SK-N-SH treated with all-trans-retinoic acid at 6 μM for 48 hours (cell line): ENCODE measurements around the gene PARP9.

Experiments used
- ATAC-seq: fragments of 200-7000 bp; cut with Tn5 transposase; 3 replicates; pipeline ENCODE4 v1.9.1; 2020; ENCODE audit warnings: mild to moderate bottlenecking, moderate library complexity
- CSDC2 ChIP-seq: fragments of 250-450 bp; sonication (Bioruptor Pico); IDR thresholded peaks from 2 replicates; pipeline ENCODE4 v1.5.0; 2020; ENCODE audit warnings: mild to moderate bottlenecking, moderate library complexity
- GLIS3 ChIP-seq: fragments of 250-450 bp; sonication (Bioruptor Pico); IDR thresholded peaks from 2 replicates; pipeline ENCODE4 v1.5.0; 2020; ENCODE audit warnings: mild to moderate bottlenecking, moderate library complexity
- ISL1 ChIP-seq: fragments of 250-450 bp; sonication (Bioruptor Pico); IDR thresholded peaks from 2 replicates; pipeline ENCODE4 v2.1.2; 2022; ENCODE audit warnings: mild to moderate bottlenecking, moderate library complexity
- OSR1 ChIP-seq: fragments of 250-450 bp; sonication (Bioruptor Pico); IDR thresholded peaks from 2 replicates; pipeline ENCODE4 v1.8.0; 2022; ENCODE audit warnings: moderate library complexity, mild to moderate bottlenecking, inconsistent platforms
- PPARA ChIP-seq: fragments of 250-450 bp; sonication (Bioruptor Pico); IDR thresholded peaks from 2 replicates; pipeline ENCODE4 v1.5.0; 2020; ENCODE audit warnings: mild to moderate bottlenecking, borderline replicate concordance
- RARB ChIP-seq: fragments of 250-450 bp; sonication (Bioruptor Pico); IDR thresholded peaks from 2 replicates; pipeline ENCODE4 v1.8.0; 2021; ENCODE audit warnings: mild to moderate bottlenecking, moderate library complexity
- SNAI2 ChIP-seq: fragments of 250-450 bp; sonication (Bioruptor Pico); IDR thresholded peaks from 2 replicates; pipeline ENCODE4 v1.5.0; 2020; ENCODE audit warnings: mild to moderate bottlenecking, moderate library complexity
- TCF4 ChIP-seq: fragments of 250-450 bp; sonication (Bioruptor Pico); IDR thresholded peaks from 2 replicates; pipeline ENCODE4 v1.8.0; 2021; ENCODE audit warnings: mild to moderate bottlenecking, moderate library complexity, borderline replicate concordance
- ZC3H10 ChIP-seq: fragments of 250-450 bp; sonication (Bioruptor Pico); IDR thresholded peaks from 2 replicates; pipeline ENCODE4 v1.5.1; 2021; ENCODE audit warnings: mild to moderate bottlenecking, moderate library complexity
- ZFP30 ChIP-seq: fragments of 450-650 bp; formaldehyde crosslinking; IDR thresholded peaks from 2 replicates; pipeline ENCODE4 v1.5.0; 2022; ENCODE audit warnings: mild to moderate bottlenecking, moderate library complexity
- ZNF565 ChIP-seq: fragments of 450-650 bp; formaldehyde crosslinking; conservative IDR thresholded peaks from 2 replicates; pipeline ENCODE4 v1.5.0; 2020; ENCODE audit warnings: low read depth, mild to moderate bottlenecking, moderate library complexity
- ZNF70 ChIP-seq: fragments of 450-650 bp; formaldehyde crosslinking; IDR thresholded peaks from 2 replicates; pipeline ENCODE4 v1.5.0; 2020; ENCODE audit warnings: mild to moderate bottlenecking, moderate library complexity
- TF ChIP-seq, protein P1 (sequence below): fragments of 250-450 bp; sonication (Bioruptor Pico); IDR thresholded peaks from 2 replicates; pipeline ENCODE4 v1.8.0; 2020; ENCODE audit warnings: mild to moderate bottlenecking, moderate library complexity, borderline replicate concordance
- TF ChIP-seq, protein P2 (sequence below): fragments of 250-450 bp; sonication (Bioruptor Pico); IDR thresholded peaks from 2 replicates; pipeline ENCODE4 v1.8.0; 2021; ENCODE audit warnings: low read depth, mild to moderate bottlenecking, moderate library complexity, borderline replicate concordance
- TF ChIP-seq, protein P3 (sequence below): fragments of 250-450 bp; sonication (Bioruptor Pico); IDR thresholded peaks from 2 replicates; pipeline ENCODE4 v1.5.0; 2020; ENCODE audit warnings: mild to moderate bottlenecking, moderate library complexity
- TF ChIP-seq, protein P4 (sequence below): fragments of 250-450 bp; sonication (Bioruptor Pico); IDR thresholded peaks from 2 replicates; pipeline ENCODE4 v1.5.1; 2021; ENCODE audit warnings: mild to moderate bottlenecking, moderate library complexity

Gene PARP9

DNA sequence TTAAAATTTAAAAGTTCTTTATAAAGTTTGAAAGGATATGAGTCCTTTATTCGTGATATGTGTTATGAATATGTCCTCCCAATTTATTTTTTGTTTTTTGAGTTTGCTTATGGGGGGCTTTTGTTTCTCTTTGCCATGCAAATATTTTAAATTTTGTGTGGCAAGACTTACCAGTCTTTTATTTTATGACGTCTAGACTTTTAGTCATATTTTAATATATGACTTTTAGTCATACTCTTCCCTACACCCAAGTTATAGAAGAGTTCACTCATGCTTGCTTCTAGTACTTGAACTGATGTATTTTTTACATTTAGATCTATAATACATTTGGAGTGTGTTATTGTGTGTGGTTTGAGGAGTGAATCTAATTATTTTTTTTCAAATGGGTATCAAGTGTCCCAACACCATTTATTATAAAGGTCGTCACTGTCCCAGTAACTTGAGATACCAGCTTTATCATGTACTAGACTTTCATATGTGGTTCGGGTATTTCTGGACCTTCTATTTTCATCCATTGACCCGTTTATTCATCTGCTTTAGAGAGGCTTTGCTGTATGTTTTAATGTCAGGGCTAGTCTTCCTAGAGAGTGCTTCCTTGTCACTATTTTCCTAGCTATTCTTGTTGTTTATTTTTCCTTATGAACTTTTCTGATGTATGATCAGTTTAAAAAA lies 14.1 kb upstream of the PARP9 start:
- no peak for ATAC-seq
- no peak for TF ChIP-seq ZNF565 (CRISPR knock-in tag)
- TF ChIP-seq, protein P1, sequence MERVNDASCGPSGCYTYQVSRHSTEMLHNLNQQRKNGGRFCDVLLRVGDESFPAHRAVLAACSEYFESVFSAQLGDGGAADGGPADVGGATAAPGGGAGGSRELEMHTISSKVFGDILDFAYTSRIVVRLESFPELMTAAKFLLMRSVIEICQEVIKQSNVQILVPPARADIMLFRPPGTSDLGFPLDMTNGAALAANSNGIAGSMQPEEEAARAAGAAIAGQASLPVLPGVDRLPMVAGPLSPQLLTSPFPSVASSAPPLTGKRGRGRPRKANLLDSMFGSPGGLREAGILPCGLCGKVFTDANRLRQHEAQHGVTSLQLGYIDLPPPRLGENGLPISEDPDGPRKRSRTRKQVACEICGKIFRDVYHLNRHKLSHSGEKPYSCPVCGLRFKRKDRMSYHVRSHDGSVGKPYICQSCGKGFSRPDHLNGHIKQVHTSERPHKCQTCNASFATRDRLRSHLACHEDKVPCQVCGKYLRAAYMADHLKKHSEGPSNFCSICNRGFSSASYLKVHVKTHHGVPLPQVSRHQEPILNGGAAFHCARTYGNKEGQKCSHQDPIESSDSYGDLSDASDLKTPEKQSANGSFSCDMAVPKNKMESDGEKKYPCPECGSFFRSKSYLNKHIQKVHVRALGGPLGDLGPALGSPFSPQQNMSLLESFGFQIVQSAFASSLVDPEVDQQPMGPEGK (CRISPR knock-in tag) = no peak
- TF ChIP-seq OSR1 (CRISPR knock-in tag) = no peak
- TF ChIP-seq CSDC2 = no peak
- TF ChIP-seq, protein P2, sequence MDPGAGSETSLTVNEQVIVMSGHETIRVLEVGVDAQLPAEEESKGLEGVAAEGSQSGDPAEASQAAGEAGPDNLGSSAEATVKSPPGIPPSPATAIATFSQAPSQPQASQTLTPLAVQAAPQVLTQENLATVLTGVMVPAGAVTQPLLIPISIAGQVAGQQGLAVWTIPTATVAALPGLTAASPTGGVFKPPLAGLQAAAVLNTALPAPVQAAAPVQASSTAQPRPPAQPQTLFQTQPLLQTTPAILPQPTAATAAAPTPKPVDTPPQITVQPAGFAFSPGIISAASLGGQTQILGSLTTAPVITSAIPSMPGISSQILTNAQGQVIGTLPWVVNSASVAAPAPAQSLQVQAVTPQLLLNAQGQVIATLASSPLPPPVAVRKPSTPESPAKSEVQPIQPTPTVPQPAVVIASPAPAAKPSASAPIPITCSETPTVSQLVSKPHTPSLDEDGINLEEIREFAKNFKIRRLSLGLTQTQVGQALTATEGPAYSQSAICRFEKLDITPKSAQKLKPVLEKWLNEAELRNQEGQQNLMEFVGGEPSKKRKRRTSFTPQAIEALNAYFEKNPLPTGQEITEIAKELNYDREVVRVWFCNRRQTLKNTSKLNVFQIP = no peak
- no peak for TF ChIP-seq ZFP30
- TF ChIP-seq ISL1 (CRISPR knock-in tag) = no peak
- TF ChIP-seq, protein P3, sequence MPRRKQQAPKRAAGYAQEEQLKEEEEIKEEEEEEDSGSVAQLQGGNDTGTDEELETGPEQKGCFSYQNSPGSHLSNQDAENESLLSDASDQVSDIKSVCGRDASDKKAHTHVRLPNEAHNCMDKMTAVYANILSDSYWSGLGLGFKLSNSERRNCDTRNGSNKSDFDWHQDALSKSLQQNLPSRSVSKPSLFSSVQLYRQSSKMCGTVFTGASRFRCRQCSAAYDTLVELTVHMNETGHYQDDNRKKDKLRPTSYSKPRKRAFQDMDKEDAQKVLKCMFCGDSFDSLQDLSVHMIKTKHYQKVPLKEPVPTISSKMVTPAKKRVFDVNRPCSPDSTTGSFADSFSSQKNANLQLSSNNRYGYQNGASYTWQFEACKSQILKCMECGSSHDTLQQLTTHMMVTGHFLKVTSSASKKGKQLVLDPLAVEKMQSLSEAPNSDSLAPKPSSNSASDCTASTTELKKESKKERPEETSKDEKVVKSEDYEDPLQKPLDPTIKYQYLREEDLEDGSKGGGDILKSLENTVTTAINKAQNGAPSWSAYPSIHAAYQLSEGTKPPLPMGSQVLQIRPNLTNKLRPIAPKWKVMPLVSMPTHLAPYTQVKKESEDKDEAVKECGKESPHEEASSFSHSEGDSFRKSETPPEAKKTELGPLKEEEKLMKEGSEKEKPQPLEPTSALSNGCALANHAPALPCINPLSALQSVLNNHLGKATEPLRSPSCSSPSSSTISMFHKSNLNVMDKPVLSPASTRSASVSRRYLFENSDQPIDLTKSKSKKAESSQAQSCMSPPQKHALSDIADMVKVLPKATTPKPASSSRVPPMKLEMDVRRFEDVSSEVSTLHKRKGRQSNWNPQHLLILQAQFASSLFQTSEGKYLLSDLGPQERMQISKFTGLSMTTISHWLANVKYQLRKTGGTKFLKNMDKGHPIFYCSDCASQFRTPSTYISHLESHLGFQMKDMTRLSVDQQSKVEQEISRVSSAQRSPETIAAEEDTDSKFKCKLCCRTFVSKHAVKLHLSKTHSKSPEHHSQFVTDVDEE (CRISPR knock-in tag) = no peak
- no peak for TF ChIP-seq RARB (CRISPR knock-in tag)
- no peak for TF ChIP-seq ZC3H10
- no peak for TF ChIP-seq SNAI2
- no peak for TF ChIP-seq TCF4 (CRISPR knock-in tag)
- no peak for TF ChIP-seq GLIS3
- no peak for TF ChIP-seq ZNF70 (CRISPR knock-in tag)

GRCh38 chr3:122577409-122578031 lies 13.4 kb upstream of the PARP9 start, which contains the start of gene PARP15:
Gene PARP15, plus strand, starts transcription at chr3:122577650. Its CDS starts 18 bp downstream, at chr3:122577668.
- TF ChIP-seq TCF4 (CRISPR knock-in tag) (no peak), SNAI2 (no peak), CSDC2 (no peak), PPARA (CRISPR knock-in tag) (no peak), RARB (CRISPR knock-in tag) (no peak), ZC3H10 (no peak), ZNF565 (CRISPR knock-in tag) (no peak), ISL1 (CRISPR knock-in tag) (no peak)
- TF ChIP-seq, protein P3 (CRISPR knock-in tag) = no peak
- TF ChIP-seq, protein P4, sequence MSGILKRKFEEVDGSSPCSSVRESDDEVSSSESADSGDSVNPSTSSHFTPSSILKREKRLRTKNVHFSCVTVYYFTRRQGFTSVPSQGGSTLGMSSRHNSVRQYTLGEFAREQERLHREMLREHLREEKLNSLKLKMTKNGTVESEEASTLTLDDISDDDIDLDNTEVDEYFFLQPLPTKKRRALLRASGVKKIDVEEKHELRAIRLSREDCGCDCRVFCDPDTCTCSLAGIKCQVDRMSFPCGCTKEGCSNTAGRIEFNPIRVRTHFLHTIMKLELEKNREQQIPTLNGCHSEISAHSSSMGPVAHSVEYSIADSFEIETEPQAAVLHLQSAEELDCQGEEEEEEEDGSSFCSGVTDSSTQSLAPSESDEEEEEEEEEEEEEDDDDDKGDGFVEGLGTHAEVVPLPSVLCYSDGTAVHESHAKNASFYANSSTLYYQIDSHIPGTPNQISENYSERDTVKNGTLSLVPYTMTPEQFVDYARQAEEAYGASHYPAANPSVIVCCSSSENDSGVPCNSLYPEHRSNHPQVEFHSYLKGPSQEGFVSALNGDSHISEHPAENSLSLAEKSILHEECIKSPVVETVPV (CRISPR knock-in tag) = no peak
- TF ChIP-seq, all 23 proteins: peak for 0
- no peak for ATAC-seq
